ENCODE measurements around the gene MORN4.
"Not testable (repeated sequence)": the region's sequence is repeated elsewhere in the genome, so short reads cannot be mapped to it uniquely, and the experiment has no call there.

Gene MORN4

GRCh38 chr10:97577701-97578100 lies 55.6 kb downstream of the MORN4 start:
- Histone ChIP-seq H4K20me1 (ENCODE audit: control insufficient read depth, insufficient read depth, low read depth, low read length) (no peaks in the 10 kb centered on the region), H3K4me3 (ENCODE audit: low read length) (no peak overlapping the region), H3K9me3 (ENCODE audit: control insufficient read depth, insufficient read depth, low read length) (no peaks in the 10 kb centered on the region), H3F3A (ENCODE audit: control insufficient read depth, insufficient read depth) (no peaks in the 10 kb centered on the region), H3K79me2 (ENCODE audit: control insufficient read depth, low read length) (no peaks in the 10 kb centered on the region), H3K27me3 (ENCODE audit: control insufficient read depth, low read length) (peaks cover 4% of the 10 kb centered on the region; the same call in 1 of the 2 replicates), H3K4me2 (ENCODE audit: low read length) (no peak overlapping the region), H3K36me3 (ENCODE audit: control insufficient read depth, low read length) (no peaks in the 10 kb centered on the region), H3K4me1 (ENCODE audit: control insufficient read depth, low read length) (no peaks in the 10 kb centered on the region), H3K27ac (ENCODE audit: low read depth, low read length) (no peak overlapping the region), H3K9me2 (replicated peaks; ENCODE audit: control insufficient read depth, low read length) (no peaks in the 10 kb centered on the region)
- no peak for TF ChIP-seq CTCF (IDR thresholded peaks at IDR 0.05; ENCODE audit: low read depth, low read length, poor library complexity, severe bottlenecking)
- no peak for TF ChIP-seq EZH2phosphoT487 (IDR thresholded peaks at IDR 0.05; ENCODE audit: borderline replicate concordance, low read length)

- H3K79me2 ChIP-seq (ENCODE audit: control insufficient read depth, low read length); H3F3A ChIP-seq (ENCODE audit: control insufficient read depth, insufficient read depth); H4K20me1 ChIP-seq (ENCODE audit: control insufficient read depth, insufficient read depth, low read depth, low read length); H3K27ac ChIP-seq (ENCODE audit: low read depth, low read length); H3K4me3 ChIP-seq (ENCODE audit: low read length); H3K4me2 ChIP-seq (ENCODE audit: low read length); H3K4me1 ChIP-seq (ENCODE audit: control insufficient read depth, low read length); H3K36me3 ChIP-seq (ENCODE audit: control insufficient read depth, low read length); H3K27me3 ChIP-seq (ENCODE audit: control insufficient read depth, low read length); H3K9me2 ChIP-seq (replicated peaks; ENCODE audit: control insufficient read depth, low read length); H3K9me3 ChIP-seq (ENCODE audit: control insufficient read depth, insufficient read depth, low read length): not testable (repeated sequence)
Measured at GRCh38 chr10:97576487-97576886, 56.8 kb downstream of the MORN4 start.

GRCh38 chr10:97575127-97575668 lies 58.1 kb downstream of the MORN4 start:
- Histone ChIP-seq H4K20me1 (ENCODE audit: control insufficient read depth, insufficient read depth, low read depth, low read length) (no peaks in the 10 kb centered on the region), H3K9me3 (ENCODE audit: control insufficient read depth, insufficient read depth, low read length) (no peaks in the 10 kb centered on the region), H3K36me3 (ENCODE audit: control insufficient read depth, low read length) (no peaks in the 10 kb centered on the region), H3K27ac (ENCODE audit: low read depth, low read length) (no peak overlapping the region), H3F3A (ENCODE audit: control insufficient read depth, insufficient read depth) (no peaks in the 10 kb centered on the region), H3K4me1 (ENCODE audit: control insufficient read depth, low read length) (no peaks in the 10 kb centered on the region), H3K27me3 (ENCODE audit: control insufficient read depth, low read length) (peaks cover 4% of the 10 kb centered on the region; the same call in 1 of the 2 replicates), H3K4me2 (ENCODE audit: low read length) (no peak overlapping the region), H3K79me2 (ENCODE audit: control insufficient read depth, low read length) (no peaks in the 10 kb centered on the region), H3K4me3 (ENCODE audit: low read length) (no peak overlapping the region), H3K9me2 (replicated peaks; ENCODE audit: control insufficient read depth, low read length) (no peaks in the 10 kb centered on the region)
- TF ChIP-seq EZH2phosphoT487 (IDR thresholded peaks at IDR 0.05; ENCODE audit: borderline replicate concordance, low read length) (no peak), CTCF (IDR thresholded peaks at IDR 0.05; ENCODE audit: low read depth, low read length, poor library complexity, severe bottlenecking) (no peak)

GRCh38 chr10:97574374-97575126 lies 58.8 kb downstream of the MORN4 start:
- Histone ChIP-seq H3K4me1 (ENCODE audit: control insufficient read depth, low read length) (no peaks in the 10 kb centered on the region), H3K9me3 (ENCODE audit: control insufficient read depth, insufficient read depth, low read length) (no peaks in the 10 kb centered on the region), H3F3A (ENCODE audit: control insufficient read depth, insufficient read depth) (no peaks in the 10 kb centered on the region), H3K27me3 (ENCODE audit: control insufficient read depth, low read length) (peaks cover 4% of the 10 kb centered on the region; the same call in 1 of the 2 replicates), H3K9me2 (replicated peaks; ENCODE audit: control insufficient read depth, low read length) (no peaks in the 10 kb centered on the region), H3K36me3 (ENCODE audit: control insufficient read depth, low read length) (no peaks in the 10 kb centered on the region), H3K27ac (ENCODE audit: low read depth, low read length) (no peak overlapping the region), H4K20me1 (ENCODE audit: control insufficient read depth, insufficient read depth, low read depth, low read length) (no peaks in the 10 kb centered on the region), H3K4me2 (ENCODE audit: low read length) (no peak overlapping the region), H3K4me3 (ENCODE audit: low read length) (no peak overlapping the region), H3K79me2 (ENCODE audit: control insufficient read depth, low read length) (no peaks in the 10 kb centered on the region)
- TF ChIP-seq EZH2phosphoT487 (IDR thresholded peaks at IDR 0.05; ENCODE audit: borderline replicate concordance, low read length), result no peak
